IPS-NIHi7 (cell line): ENCODE results near the gene PAK4.
"Not testable (repeated sequence)": the region's sequence is repeated elsewhere in the genome, so short reads cannot be mapped to it uniquely, and the experiment has no call there.

Experiments used
- DNase-seq: peaks from one replicate; pipeline ENCODE4 v3.0.0; 2012; ENCODE audit warnings: mixed read lengths; ENCODE audit errors: extremely low spot score

Gene PAK4

DNA sequence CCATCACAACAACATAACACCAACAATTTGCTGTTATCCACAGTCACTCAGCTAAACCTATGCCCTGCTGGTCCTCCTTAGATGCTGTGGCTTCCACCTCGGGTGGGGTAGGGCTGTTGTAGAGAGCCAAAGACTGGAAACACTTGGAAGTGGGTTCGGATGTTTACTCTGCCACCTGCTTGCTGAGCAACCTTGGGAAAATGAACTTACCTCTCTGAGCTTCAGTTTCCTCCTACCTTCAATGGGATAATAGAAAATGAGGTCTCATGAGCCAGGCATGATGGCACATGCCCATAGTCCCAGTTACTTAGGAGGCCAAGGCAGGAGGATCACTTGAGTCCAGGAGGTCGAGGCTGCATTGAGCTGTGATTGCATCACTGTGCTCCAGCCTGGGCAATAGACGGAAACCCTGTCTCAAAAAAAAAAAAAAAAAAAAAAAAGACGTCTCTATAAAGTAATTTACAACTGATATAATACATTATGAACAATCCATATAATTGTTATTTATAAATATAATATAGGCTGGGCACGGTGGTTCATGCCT is 81.8 kb downstream of the PAK4 start:
- no peak for DNase-seq

DNA sequence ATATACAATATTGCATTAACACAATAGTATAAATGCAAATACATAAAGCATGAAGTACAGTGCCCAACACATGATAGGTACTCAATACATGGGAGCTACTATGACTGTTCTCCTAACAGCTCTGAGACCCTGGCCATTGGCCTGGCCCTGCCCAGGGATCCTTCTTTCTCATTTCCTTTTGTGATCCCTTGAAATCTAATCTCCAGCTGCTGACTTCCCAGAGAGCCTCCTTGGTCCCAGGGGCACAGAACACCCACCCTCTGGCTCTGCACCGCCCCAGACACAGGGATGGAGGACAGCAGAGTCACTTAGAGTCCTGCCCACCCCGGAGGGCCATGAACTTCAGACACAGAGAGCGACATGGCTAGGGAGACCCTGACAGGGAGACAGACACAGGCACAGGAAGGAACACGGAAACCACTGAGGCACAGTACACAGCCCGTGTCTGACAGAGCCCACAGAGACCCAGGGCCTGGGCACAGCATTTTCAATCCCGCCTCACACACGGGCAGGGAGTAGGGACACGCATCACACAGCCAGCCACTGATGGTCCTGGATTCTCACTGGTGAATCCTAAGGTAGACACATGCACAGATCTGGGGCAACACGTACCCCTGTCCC is 82.7 kb downstream of the PAK4 start:
- no peak for DNase-seq

DNA sequence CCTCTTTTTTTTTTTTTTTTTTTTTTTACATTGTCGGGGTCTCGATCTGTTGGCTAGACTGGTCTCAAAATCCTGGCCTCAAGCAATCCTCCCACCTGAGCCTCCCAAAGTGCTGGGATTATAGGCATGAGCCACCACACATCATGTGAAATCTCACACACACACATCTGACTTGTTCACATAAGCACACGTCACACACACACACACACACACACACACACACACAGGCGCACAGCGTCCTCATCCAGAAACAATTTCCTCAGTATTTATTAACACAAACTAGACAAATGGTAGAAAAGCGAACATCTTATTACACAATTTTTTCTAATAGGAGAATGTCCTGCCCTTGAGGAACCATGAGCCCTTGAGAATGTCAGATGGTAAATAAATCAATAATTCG is 83.6 kb downstream of the PAK4 start:
- no peak for DNase-seq

- no peak for DNase-seq
Observed at GRCh38 chr19:39211731-39212374, 86.3 kb downstream of the PAK4 start.

DNA sequence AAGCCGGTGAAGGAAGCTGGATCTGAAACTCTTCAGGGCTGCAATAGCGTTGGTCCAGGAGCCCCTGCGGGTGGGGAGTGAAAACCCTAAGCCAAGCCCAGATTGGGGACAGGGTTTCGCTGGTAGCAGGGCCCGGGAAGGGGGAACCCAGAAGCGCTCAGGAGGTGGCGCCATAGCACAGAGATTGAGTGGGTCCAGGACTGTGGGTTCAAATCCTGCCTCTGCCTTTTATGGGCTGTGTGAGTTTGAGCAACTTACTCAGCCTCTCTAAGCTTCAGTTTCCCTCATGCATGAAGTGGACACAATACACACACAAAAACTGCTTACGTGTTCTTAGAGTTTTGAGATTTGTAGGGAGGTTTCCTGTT is 86.8 kb downstream of the PAK4 start:
- DNase-seq, result peak; percentile 79

GRCh38 chr19:39215323-39215722 is 89.7 kb downstream of the PAK4 start:
- not testable (repeated sequence) for DNase-seq

DNA sequence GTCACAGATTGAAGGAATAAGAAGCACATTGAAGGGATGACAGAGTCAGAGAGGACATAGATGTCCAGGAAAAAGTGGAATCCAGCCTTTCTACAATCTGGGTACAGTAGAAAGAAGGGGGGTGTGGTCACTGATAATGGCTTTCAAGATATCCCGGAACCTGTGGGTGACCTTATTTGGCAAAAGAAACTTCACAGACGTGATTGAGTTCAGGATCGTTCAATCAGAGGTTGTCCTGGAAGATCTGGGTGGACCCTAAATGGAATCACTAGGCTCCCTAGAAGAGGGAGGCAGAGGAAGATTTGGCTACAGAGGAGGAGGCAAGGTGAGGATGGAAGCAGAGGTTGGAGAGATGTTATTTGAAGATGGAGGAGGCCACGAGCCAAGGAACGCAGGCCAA is 91.5 kb downstream of the PAK4 start:
- DNase-seq, result no peak

GRCh38 chr19:39218230-39219007 is 92.8 kb downstream of the PAK4 start:
- no peak for DNase-seq

DNA sequence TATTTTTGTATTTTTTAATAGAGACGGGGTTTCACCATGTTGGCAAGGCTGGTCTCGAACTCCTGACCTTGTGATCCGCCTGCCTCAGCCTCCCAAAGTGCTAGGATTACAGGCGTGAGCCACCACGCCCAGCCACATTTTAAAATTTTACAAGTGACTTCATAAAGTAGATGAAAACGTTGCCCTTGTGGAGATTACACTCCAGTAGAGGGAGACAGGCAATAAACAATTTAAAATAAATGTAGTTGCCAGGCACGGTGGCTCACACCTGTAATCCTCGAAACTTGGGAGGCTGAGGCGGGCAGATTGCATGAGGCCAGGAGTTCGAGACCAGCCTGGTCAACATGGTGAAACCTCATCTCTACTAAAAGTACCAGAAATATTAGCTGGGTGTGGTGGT is 93.5 kb downstream of the PAK4 start:
- not testable (repeated sequence) for DNase-seq

- DNase-seq, result peak; percentile 85
Observed at GRCh38 chr19:39223703-39224279, 98.2 kb downstream of the PAK4 start.

DNA sequence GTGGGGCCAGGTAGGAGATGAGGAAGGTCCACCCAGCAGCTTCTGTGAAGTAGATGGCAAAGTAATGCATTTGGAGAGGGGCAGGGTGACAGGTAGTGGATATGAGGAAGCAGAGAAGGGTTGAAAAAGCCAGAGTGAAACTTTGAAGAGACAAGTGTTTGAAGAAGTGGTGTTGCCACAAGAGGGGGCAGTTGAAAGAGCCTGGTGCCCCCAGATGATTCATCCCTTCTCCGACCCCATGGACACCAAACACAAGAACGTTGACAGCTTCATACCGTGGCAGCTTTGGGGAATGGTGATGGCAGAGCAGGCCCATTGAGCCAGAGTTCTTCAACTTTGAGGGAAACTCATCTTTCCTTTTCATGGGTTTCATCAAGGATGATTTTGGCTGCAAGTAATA is 99.3 kb downstream of the PAK4 start:
- peak; percentile 49 for DNase-seq
